ENCODE results near the gene QRICH2.

QRICH2 gene

GRCh38 chr17:76293106-76293505, 15.0 kb downstream of the QRICH2 start:
- H3K4me3 ChIP-seq (ENCODE audit: low read length): no peak overlapping the region
- no peak for DNase-seq (ENCODE audit: low read depth)
- no peak for TF ChIP-seq CTCF (IDR thresholded peaks at IDR 0.05; ENCODE audit: insufficient read depth, low read depth, low read length, missing control alignments)

GRCh38 chr17:76292567-76292966, 15.5 kb downstream of the QRICH2 start:
- no peak for DNase-seq (ENCODE audit: low read depth)

GRCh38 chr17:76281573-76282371, 26.3 kb downstream of the QRICH2 start:
- no peak for TF ChIP-seq CTCF (IDR thresholded peaks at IDR 0.05; ENCODE audit: insufficient read depth, low read depth, low read length, missing control alignments)
- DNase-seq (ENCODE audit: low read depth): no peak
- no peak overlapping the region for H3K4me3 ChIP-seq (ENCODE audit: low read length)

More at GRCh38 chr17:76292567-76292966, 15.5 kb downstream of the QRICH2 start:
- no peak overlapping the region for H3K4me3 ChIP-seq (ENCODE audit: low read length)
- no peak for TF ChIP-seq CTCF (IDR thresholded peaks at IDR 0.05; ENCODE audit: insufficient read depth, low read depth, low read length, missing control alignments)

- TF ChIP-seq CTCF (IDR thresholded peaks at IDR 0.05; ENCODE audit: insufficient read depth, low read depth, low read length, missing control alignments): no peak
- H3K4me3 ChIP-seq (ENCODE audit: low read length): no peak overlapping the region
These were observed 27.4 kb downstream of the QRICH2 start for GRCh38 chr17:76280650-76281049.

GRCh38 chr17:76279742-76280287, 28.3 kb downstream of the QRICH2 start:
- no peak for TF ChIP-seq CTCF (IDR thresholded peaks at IDR 0.05; ENCODE audit: insufficient read depth, low read depth, low read length, missing control alignments)
- H3K4me3 ChIP-seq (ENCODE audit: low read length): no peak overlapping the region
- no peak for DNase-seq (ENCODE audit: low read depth)

More at GRCh38 chr17:76280650-76281049, 27.4 kb downstream of the QRICH2 start:
- no peak for DNase-seq (ENCODE audit: low read depth)

GRCh38 chr17:76278952-76279741, 28.9 kb downstream of the QRICH2 start:
- TF ChIP-seq CTCF (IDR thresholded peaks at IDR 0.05; ENCODE audit: insufficient read depth, low read depth, low read length, missing control alignments): peak; percentile 93
- no peak overlapping the region for H3K4me3 ChIP-seq (ENCODE audit: low read length)
- DNase-seq (ENCODE audit: low read depth): peak; percentile 70
